A673 (cell line): ENCODE measurements around the gene ANKRD13A.

Experiments
- CTCF ChIP-seq: fragments of 300-800, 200-600 bp; sonication (generic); conservative IDR thresholded peaks from 2 replicates; pipeline ENCODE4 v1.5.1; 2017; ENCODE audit warnings: low read depth, mild to moderate bottlenecking, antibody characterized with exemption, low read length, moderate library complexity, mixed read lengths
- EZH2 ChIP-seq: fragments of 200-600 bp; sonication (generic); IDR thresholded peaks from 2 replicates; pipeline ENCODE4 v1.6.1; 2017; ENCODE audit warnings: borderline replicate concordance, low read depth, mild to moderate bottlenecking, mixed read lengths, antibody characterized with exemption, low read length; ENCODE audit not compliant: poor library complexity, severe bottlenecking

GRCh38 chr12:109981311-109981710, 17.9 kb upstream of the ANKRD13A start:
- no peak for TF ChIP-seq CTCF
- TF ChIP-seq EZH2 = no peak
